Inflammatory macrophage treated with lipopolysaccharide for 4 hours (primary cell): Measurements from ENCODE around the gene SLC22A17.

Source experiments
- DNase-seq: peaks from one replicate; pipeline ENCODE4 v3.0.0-alpha.2; 2020

The SLC22A17 gene

DNA sequence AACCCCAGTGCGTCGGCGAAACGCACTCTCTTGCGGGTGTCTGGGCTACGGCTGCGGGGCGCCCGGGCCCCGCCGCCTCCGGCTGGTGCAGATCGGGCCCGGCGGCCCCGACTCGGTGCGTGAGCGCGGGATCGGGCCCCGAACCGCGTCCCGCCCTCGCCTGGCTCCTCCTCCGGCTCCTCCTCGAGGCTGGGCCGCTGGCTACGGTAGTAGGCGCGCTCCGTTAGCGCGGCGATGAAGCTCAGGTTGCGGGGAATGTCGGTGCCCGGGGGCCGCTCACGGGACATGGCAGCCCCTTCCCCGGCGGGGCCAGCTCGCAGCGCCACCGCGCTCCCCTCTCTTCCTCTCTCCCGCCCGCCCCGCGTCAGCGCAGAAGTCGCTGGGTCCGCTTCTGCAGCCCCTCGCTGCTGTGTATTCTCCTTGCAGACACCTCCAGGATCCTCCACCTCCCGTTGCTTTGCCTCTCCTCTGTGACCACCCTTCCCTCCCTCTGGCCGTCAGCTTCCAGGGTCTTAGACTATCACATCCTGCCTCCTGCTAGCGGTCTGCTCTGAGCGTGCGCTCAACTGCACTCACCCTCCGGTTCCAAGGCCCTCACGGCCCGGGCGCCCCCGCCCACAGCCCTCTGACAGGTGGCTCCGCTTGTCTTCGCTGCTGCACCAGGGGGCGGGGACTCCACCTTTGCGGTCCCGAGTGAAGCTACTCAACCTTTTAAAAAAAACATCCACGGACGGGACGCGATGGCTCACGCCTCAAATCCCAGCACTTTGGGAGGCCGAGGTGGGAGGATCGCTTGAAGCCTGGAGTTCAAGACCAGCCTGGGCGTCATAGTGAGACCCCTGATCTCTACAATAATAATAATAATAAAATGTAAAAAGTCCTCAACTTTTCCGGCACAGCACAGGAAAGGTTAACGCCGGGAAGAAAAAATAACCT is 50.1 kb downstream of the SLC22A17 start, which contains the start of gene PPP1R3E:
TSS of gene PPP1R3E (minus strand) at position 570 of the 936 bp plus-strand sequence. CDS start at position 287, 283 bp downstream.
- peak; percentile 51 for DNase-seq

DNA sequence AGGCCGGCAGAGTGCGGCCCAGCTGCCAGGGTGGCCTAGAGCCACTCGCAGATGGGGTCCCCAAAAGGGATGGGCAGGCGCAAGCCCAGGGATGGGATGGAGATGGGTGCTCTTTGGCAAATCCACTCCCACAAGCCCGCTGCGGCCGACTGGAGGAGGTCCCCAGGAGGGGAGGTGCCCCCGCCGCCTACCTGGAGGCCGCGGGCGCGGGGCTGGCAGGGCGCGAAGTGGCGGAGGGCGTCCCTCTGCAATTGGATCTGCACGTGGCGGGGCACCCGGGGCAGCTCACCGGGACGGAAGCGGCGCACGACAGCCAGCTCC is 50.8 kb downstream of the SLC22A17 start:
- no peak for DNase-seq

- DNase-seq, result peak; percentile 99
Measured at GRCh38 chr14:23301288-23301968, 51.3 kb downstream of the SLC22A17 start.

GRCh38 chr14:23300687-23301223 is 51.9 kb downstream of the SLC22A17 start:
- DNase-seq, result peak; percentile 37

DNA sequence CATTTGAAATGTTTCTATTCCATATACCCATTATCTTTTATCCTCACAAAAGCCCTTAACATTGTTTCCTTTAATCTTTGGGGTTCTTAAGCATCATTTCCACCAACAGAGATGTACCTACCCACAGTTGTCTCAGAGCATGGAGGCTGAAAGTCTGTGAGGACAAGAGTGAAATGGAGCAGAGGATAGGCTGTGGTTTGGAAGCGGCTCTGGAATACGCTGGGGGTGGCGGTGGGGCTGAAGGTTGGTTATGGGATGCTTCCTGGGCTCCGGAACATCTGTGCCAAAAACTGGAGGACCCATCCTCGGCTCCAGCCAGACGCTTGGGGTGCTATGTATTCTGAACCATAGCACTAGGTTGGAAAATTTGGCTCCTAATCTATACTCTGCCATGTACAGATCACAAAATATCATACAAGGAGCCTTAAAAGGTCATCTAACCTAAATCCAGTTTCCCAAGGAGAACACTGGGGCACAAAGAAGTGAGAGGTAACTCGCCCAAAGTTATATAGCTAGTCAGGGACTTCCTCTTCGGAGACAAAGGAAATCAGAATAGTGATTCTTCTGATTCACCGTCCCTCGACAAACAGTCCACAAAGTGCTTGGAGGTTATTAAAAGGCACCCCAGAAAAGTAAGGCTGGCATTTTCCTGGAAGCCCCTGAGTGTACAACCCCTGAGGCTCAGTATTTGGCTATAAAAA is 52.6 kb downstream of the SLC22A17 start:
- DNase-seq, result peak; percentile 34

GRCh38 chr14:23299211-23299957 is 53.3 kb downstream of the SLC22A17 start:
- DNase-seq, result peak; percentile 69

- DNase-seq, result no peak
Measured at GRCh38 chr14:23297611-23298277, 54.9 kb downstream of the SLC22A17 start.

DNA sequence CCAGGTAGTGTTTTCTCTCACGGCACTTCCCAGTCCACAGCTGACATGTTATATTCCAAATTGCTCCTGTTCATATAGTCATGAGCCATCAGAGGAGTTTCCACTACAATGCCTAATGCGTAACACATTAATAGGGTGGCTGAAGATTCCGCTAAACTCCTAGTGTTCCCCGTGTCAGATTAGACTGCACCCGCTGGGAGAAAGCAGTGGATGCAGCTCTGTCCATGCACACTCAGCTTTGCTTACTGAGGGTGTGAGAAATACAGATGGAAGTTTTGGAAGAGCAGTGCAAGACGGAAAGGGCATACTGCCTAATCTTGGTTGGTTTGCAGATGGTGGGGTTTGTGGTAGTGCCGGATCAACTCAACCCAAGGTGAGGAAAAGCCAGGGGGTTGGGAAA is 55.6 kb downstream of the SLC22A17 start:
- DNase-seq, result no peak
